Endothelial cell of umbilical vein (primary cell): Measurements from ENCODE around the gene LIPK.

Experiments
- TF ChIP-seq, protein P1 (sequence below), 2 donors: IDR thresholded peaks; 1 replicate in 1 of 2; 2 replicates in 1 of 2; pipeline ENCODE4 v1.5.1; 2011; ENCODE audit warnings: low read length in 2 of 2, mild to moderate bottlenecking in 2 of 2, moderate library complexity in 2 of 2, control low read depth in 1 of 2, inconsistent platforms in 1 of 2, low read depth in 1 of 2; ENCODE audit not compliant: insufficient read depth in 1 of 2; ENCODE audit errors: extremely low read depth in 1 of 2
- TF ChIP-seq, protein P2 (sequence below): IDR thresholded peaks from 2 replicates; pipeline ENCODE4 v1.6.1; 2011; ENCODE audit not compliant: insufficient read depth, insufficient read length

DNA sequence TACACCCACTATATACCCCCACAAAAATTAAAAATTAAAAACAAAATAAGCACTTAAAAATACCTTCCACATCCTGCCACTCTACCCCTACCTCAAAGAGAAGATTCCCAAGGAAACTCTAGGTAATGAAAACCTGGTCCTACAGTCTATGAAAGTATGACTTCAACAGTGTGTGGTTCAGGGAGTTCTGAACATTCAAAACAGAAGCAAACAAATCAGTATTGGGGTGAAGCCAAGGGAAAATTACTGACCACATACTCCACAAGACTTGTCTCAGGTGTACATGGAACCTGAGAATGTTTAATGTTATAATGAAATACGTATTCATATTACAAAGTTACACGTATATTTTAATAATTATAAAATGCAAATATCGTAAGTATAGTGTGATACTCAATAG lies 76.2 kb downstream of the LIPK start:
- TF ChIP-seq, protein P1, sequence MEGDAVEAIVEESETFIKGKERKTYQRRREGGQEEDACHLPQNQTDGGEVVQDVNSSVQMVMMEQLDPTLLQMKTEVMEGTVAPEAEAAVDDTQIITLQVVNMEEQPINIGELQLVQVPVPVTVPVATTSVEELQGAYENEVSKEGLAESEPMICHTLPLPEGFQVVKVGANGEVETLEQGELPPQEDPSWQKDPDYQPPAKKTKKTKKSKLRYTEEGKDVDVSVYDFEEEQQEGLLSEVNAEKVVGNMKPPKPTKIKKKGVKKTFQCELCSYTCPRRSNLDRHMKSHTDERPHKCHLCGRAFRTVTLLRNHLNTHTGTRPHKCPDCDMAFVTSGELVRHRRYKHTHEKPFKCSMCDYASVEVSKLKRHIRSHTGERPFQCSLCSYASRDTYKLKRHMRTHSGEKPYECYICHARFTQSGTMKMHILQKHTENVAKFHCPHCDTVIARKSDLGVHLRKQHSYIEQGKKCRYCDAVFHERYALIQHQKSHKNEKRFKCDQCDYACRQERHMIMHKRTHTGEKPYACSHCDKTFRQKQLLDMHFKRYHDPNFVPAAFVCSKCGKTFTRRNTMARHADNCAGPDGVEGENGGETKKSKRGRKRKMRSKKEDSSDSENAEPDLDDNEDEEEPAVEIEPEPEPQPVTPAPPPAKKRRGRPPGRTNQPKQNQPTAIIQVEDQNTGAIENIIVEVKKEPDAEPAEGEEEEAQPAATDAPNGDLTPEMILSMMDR (IDR thresholded peaks at IDR 0.05; ENCODE audit: extremely low read depth in 1 of 2, insufficient read depth in 1 of 2, low read depth in 1 of 2, low read length in 2 of 2): no peak
- TF ChIP-seq, protein P2, sequence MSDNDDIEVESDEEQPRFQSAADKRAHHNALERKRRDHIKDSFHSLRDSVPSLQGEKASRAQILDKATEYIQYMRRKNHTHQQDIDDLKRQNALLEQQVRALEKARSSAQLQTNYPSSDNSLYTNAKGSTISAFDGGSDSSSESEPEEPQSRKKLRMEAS: no peak
